Astrocyte (in vitro differentiated cells and primary cell): ENCODE results near the gene PPP1R1B. TPM values are rescaled to one million over a fixed set of nuclear protein-coding genes. Genes with fewer than 3 reads are reported as not detected.

Experiments used
- DNase-seq: peaks from one replicate; pipeline ENCODE4 v3.0.0-alpha.2; 2010; ENCODE audit warnings: low read depth
- FAIRE-seq: peaks from 2 replicates; lab custom pipeline; 2011; peaks lifted over from hg19 to GRCh38; lab: Jason Lieb, UNC
- H2AFZ ChIP-seq: 2 replicates; pipeline ENCODE4 v1.6.0; 2012; ENCODE audit warnings: low read depth, low read length, inconsistent platforms
- H3K27ac ChIP-seq: 2 replicates; pipeline ENCODE4 v1.5.1; 2011; ENCODE audit warnings: low read depth, low read length, inconsistent platforms
- H3K27me3 ChIP-seq: 2 replicates; pipeline ENCODE4 v1.6.0; 2011; ENCODE audit warnings: low read length, inconsistent platforms; ENCODE audit not compliant: insufficient read depth
- H3K36me3 ChIP-seq: 2 replicates; pipeline ENCODE4 v1.5.1; 2011; ENCODE audit warnings: low read length, inconsistent platforms; ENCODE audit not compliant: insufficient read depth
- H3K4me1 ChIP-seq: 2 replicates; pipeline ENCODE4 v1.5.1; 2011; ENCODE audit warnings: low read length, inconsistent platforms; ENCODE audit not compliant: insufficient read depth
- H3K4me2 ChIP-seq: 2 replicates; pipeline ENCODE4 v1.6.0; 2012; ENCODE audit warnings: low read length, inconsistent platforms
- H3K4me3 ChIP-seq: 2 replicates; pipeline ENCODE4 v1.5.1; 2011; ENCODE audit warnings: low read depth, mild to moderate bottlenecking, low read length, inconsistent platforms; ENCODE audit not compliant: insufficient read depth
- H3K79me2 ChIP-seq: 2 replicates; pipeline ENCODE4 v1.6.0; 2012; ENCODE audit warnings: mild to moderate bottlenecking, low read length, inconsistent platforms; ENCODE audit not compliant: insufficient read depth
- H3K9ac ChIP-seq: 2 replicates; pipeline ENCODE4 v1.6.0; 2012; ENCODE audit warnings: mild to moderate bottlenecking, low read length, inconsistent platforms
- H3K9me3 ChIP-seq: 2 replicates; pipeline ENCODE4 v1.5.1; 2012; ENCODE audit warnings: low read depth, mild to moderate bottlenecking, low read length, inconsistent platforms; ENCODE audit not compliant: insufficient read depth
- H4K20me1 ChIP-seq: 2 replicates; pipeline ENCODE4 v1.6.0; 2012; ENCODE audit warnings: low read length, inconsistent platforms; ENCODE audit not compliant: insufficient read depth
- H3K27ac Mint-ChIP-seq: one replicate; pipeline ENCODE4 v1.8.0; 2021; ENCODE audit warnings: mild to moderate bottlenecking, mixed read lengths; ENCODE audit not compliant: unreplicated experiment
- H3K27me3 Mint-ChIP-seq: one replicate; pipeline ENCODE4 v1.8.0; 2021; ENCODE audit warnings: low read depth, mixed read lengths; ENCODE audit not compliant: unreplicated experiment
- H3K36me3 Mint-ChIP-seq: one replicate; pipeline ENCODE4 v1.8.0; 2021; ENCODE audit warnings: low read depth, mixed read lengths; ENCODE audit not compliant: unreplicated experiment
- H3K4me1 Mint-ChIP-seq: one replicate; pipeline ENCODE4 v1.8.0; 2021; ENCODE audit warnings: low read depth, mixed read lengths; ENCODE audit not compliant: unreplicated experiment
- H3K4me3 Mint-ChIP-seq: one replicate; pipeline ENCODE4 v1.8.0; 2021; ENCODE audit warnings: mild to moderate bottlenecking, moderate library complexity, mixed read lengths; ENCODE audit not compliant: unreplicated experiment
- H3K9me3 Mint-ChIP-seq: one replicate; pipeline ENCODE4 v1.8.0; 2021; ENCODE audit warnings: mild to moderate bottlenecking, mixed read lengths; ENCODE audit not compliant: unreplicated experiment
- CTCF ChIP-seq: IDR thresholded peaks from 2 replicates; pipeline ENCODE4 v1.5.1; 2011; ENCODE audit warnings: low read depth, mild to moderate bottlenecking, inconsistent platforms, low read length, moderate library complexity; ENCODE audit not compliant: insufficient read depth
- EZH2 ChIP-seq: IDR thresholded peaks from 2 replicates; pipeline ENCODE4 v1.6.1; 2012; ENCODE audit warnings: mild to moderate bottlenecking, low read length, inconsistent platforms; ENCODE audit not compliant: insufficient read depth
- total RNA-seq: library from RNA; stranded (reverse); gene quantifications from 2 replicates; pipeline ENCODE4 v1.2.1, GENCODE V29; 2021

Gene PPP1R1B
- total RNA-seq, 1 donor from 2014 or later = 0.39 TPM

GRCh38 chr17:39650121-39650579 is 23.4 kb downstream of the PPP1R1B start:
- Histone ChIP-seq H3K4me1 (no peaks in the 10 kb centered on the region), H3K9ac (no peak overlapping the region), H3K27me3 (no peaks in the 10 kb centered on the region), H3K79me2 (peaks cover 25% of the 10 kb centered on the region), H3K9me3 (no peaks in the 10 kb centered on the region), H3K4me2 (no peak overlapping the region), H3K27ac (no peak overlapping the region), H3K4me3 (no peak overlapping the region), H3K36me3 (no peaks in the 10 kb centered on the region), H2AFZ (no peak overlapping the region), H4K20me1 (peaks cover 74% of the 10 kb centered on the region)
- H3K9me3 Mint-ChIP-seq = no peaks in the 10 kb centered on the region
- H3K27ac Mint-ChIP-seq = no peak overlapping the region
- H3K36me3 Mint-ChIP-seq = peaks cover 5% of the 10 kb centered on the region
- H3K4me3 Mint-ChIP-seq = no peak overlapping the region
- no peaks in the 10 kb centered on the region for H3K27me3 Mint-ChIP-seq
- DNase-seq = peak; percentile 21
- TF ChIP-seq CTCF = no peak
- no peak for FAIRE-seq
- H3K4me1 Mint-ChIP-seq = peaks cover 28% of the 10 kb centered on the region

DNA sequence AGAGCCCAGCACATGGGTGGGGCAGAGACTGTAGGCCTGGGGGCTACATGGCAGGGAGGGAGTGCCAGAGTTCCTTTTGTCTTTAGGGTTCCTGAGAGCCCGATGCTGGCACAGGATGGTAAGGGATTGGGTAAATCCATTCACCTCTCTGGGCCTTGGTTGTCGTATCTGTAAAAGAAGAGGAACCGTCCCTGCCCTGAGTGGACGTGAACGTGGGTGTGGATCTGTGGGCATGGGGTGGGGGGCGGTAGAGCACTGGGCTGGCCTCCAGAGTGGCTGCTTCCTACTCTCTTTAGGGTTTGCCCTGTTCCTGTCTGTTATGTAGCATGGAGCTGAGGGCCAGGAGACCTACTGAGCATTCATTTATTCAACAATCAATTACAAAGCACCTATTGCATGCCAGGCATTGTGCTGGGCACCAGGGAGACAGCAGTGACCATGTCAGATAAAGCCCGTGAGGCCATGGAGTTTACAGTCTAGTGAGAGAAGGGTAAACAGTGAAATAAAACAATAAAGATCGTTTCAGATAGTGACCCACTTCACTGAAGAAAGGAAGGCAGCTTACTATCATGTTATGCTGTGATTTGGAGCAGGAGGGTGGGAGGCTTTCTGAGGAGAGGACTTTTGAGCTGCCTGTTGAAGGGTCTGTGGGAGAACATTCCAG is 25.3 kb downstream of the PPP1R1B start:
- H3K9me3 ChIP-seq = no peaks in the 10 kb centered on the region
- no peak overlapping the region for H3K4me2 ChIP-seq
- H3K9ac ChIP-seq = no peak overlapping the region
- H3K27me3 ChIP-seq = no peaks in the 10 kb centered on the region
- Mint-ChIP-seq H3K4me3 (peak overlapping the region; percentile 42), H3K4me1 (peaks cover 26% of the 10 kb centered on the region), H3K9me3 (no peaks in the 10 kb centered on the region), H3K36me3 (peaks cover 9% of the 10 kb centered on the region), H3K27ac (no peak overlapping the region), H3K27me3 (peaks cover 2% of the 10 kb centered on the region)
- H2AFZ ChIP-seq = no peak overlapping the region
- H3K4me3 ChIP-seq = no peak overlapping the region
- H3K27ac ChIP-seq = no peak overlapping the region
- H3K4me1 ChIP-seq = no peaks in the 10 kb centered on the region
- TF ChIP-seq EZH2 (no peak), CTCF (no peak)
- FAIRE-seq = no peak
- H3K79me2 ChIP-seq = peaks cover 17% of the 10 kb centered on the region
- H4K20me1 ChIP-seq = peaks cover 69% of the 10 kb centered on the region
- no peak for DNase-seq
- no peaks in the 10 kb centered on the region for H3K36me3 ChIP-seq
